Activated CD4-positive, alpha-beta T cell treated with anti-CD3 and anti-CD28 coated beads, Interleukin-2, amount 50 U/mL, for 4 hours (primary cell): ENCODE data around the gene MYEF2.

ENCODE experiments used
- DNase-seq, 2 experiments: peaks; one replicate each; pipeline ENCODE4 v3.0.0-alpha.2; 2020

MYEF2 gene

DNA sequence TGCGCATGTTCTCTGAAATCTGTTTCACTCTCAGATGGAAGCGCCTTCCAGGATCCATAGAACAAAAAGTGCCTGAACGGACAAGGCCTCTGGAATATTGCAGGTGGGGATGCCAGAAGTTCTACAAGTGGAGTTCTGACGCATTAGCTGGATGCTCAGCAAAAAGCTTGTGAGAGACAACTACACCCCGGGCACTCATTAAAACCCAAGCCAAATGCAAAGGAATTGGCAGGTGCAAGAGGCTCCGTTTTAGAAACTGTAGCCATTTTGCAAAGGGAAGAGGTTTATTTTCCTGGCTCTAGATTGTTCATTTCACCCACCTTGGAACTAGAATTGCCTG, 92.5 kb downstream of the MYEF2 start:
- no peak for DNase-seq

DNA sequence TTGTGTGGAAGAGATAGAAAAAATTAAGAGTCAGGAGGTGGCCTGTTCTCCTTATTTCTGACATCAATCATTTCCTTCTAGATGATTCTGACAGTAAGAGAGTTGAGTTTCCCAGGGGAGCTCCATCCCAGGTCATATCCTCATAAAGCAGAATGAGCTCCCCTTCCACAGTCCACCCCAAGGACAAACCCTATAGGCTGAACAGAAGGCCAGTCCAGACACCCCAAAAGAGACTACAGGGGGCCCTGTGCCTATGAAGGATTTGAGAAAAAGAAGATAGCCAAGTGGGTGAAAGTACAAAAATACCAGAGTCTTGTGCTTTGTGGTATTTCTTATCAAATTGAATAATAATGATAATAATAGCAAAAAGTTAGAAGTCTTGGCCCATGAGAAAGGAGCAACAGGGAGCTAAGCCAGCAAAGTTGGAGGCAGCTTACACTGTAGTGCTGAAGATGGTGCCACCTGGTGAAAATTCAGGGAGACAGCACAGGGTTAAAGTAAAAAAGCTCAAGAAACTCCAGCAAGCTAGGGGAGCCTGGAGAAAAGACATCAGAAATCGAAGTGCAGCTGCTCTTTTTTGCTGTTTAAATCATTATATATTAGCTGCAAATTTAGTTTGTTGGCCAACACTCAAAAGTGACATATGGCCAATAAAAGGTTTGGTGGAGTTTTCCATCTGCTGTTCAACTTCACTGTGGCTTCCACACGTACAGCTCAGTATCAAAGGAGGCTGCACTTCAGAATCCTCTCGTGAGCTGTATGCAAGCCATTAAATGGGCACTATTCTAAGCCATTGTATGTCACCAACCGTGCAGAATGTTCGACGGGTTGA, 93.1 kb downstream of the MYEF2 start:
- DNase-seq: no peak
